ENCODE data around the gene FRMD4A. TPM values are rescaled to one million over a fixed set of nuclear protein-coding genes. Genes with fewer than 3 reads are reported as not detected.
"Not testable (repeated sequence)": the region's sequence is repeated elsewhere in the genome, so short reads cannot be mapped to it uniquely, and the experiment has no call there.

Gene FRMD4A
- total RNA-seq, 1 donor from 2014 or later = 0.32 TPM

- Mint-ChIP-seq H3K27me3 (ENCODE audit: low read depth) (no peaks in the 10 kb centered on the region), H3K27ac (no peak overlapping the region), H3K9me3 (no peaks in the 10 kb centered on the region), H3K4me1 (ENCODE audit: low read depth) (peaks cover 30% of the 10 kb centered on the region), H3K36me3 (ENCODE audit: low read depth) (no peaks in the 10 kb centered on the region), H3K4me3 (ENCODE audit: low read depth) (peak overlapping the region; percentile 6)
- intact Hi-C loops (cut with micrococcal nuclease) = no loop called here
- no peak for DNase-seq (ENCODE audit: low spot score)
Measured at GRCh38 chr10:13794992-13795612, 535.6 kb downstream of the FRMD4A start.

- Mint-ChIP-seq H3K36me3 (ENCODE audit: low read depth) (no peaks in the 10 kb centered on the region), H3K27me3 (ENCODE audit: low read depth) (no peaks in the 10 kb centered on the region), H3K27ac (no peak overlapping the region), H3K9me3 (no peaks in the 10 kb centered on the region), H3K4me1 (ENCODE audit: low read depth) (peaks cover 41% of the 10 kb centered on the region), H3K4me3 (ENCODE audit: low read depth) (no peak overlapping the region)
- intact Hi-C loops (cut with micrococcal nuclease) = no loop called here
- no peak for DNase-seq (ENCODE audit: low spot score)
Measured at GRCh38 chr10:13792006-13792405, 538.7 kb downstream of the FRMD4A start.

GRCh38 chr10:13791483-13791882, 539.2 kb downstream of the FRMD4A start:
- no peak for DNase-seq (ENCODE audit: low spot score)
- Mint-ChIP-seq H3K4me3 (ENCODE audit: low read depth) (no peak overlapping the region), H3K4me1 (ENCODE audit: low read depth) (peaks cover 44% of the 10 kb centered on the region), H3K9me3 (no peaks in the 10 kb centered on the region), H3K27ac (no peak overlapping the region), H3K36me3 (ENCODE audit: low read depth) (no peaks in the 10 kb centered on the region), H3K27me3 (ENCODE audit: low read depth) (no peaks in the 10 kb centered on the region)
- intact Hi-C loops (cut with micrococcal nuclease) = no loop called here

GRCh38 chr10:13790196-13790595, 540.5 kb downstream of the FRMD4A start:
- Mint-ChIP-seq H3K9me3 (no peaks in the 10 kb centered on the region), H3K27ac (no peak overlapping the region), H3K4me3 (ENCODE audit: low read depth) (no peak overlapping the region), H3K4me1 (ENCODE audit: low read depth) (peaks cover 33% of the 10 kb centered on the region), H3K36me3 (ENCODE audit: low read depth) (no peaks in the 10 kb centered on the region), H3K27me3 (ENCODE audit: low read depth) (no peaks in the 10 kb centered on the region)
- intact Hi-C loops (cut with micrococcal nuclease) = no loop called here
- no peak for DNase-seq (ENCODE audit: low spot score)

DNA sequence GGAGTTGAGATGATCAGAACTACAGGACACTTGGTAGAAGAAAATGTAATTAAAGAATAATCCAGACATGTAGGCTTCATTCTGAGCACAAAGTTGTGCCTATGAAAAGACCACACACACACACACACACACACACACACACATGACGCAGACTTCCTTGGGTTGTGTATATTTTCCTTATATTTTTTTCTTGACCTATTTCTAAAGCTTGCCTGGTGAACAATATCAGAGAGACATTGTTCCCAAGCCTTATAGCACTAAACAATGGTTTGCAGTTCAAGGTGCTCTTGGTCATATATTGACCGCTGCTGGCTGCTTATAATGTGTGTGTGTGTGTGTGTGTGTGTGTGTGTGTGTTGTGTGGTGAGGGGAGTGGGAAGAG, 541.3 kb downstream of the FRMD4A start:
- Mint-ChIP-seq H3K27ac (no peak overlapping the region), H3K27me3 (ENCODE audit: low read depth) (no peaks in the 10 kb centered on the region), H3K9me3 (no peaks in the 10 kb centered on the region), H3K4me1 (ENCODE audit: low read depth) (peaks cover 28% of the 10 kb centered on the region), H3K4me3 (ENCODE audit: low read depth) (no peak overlapping the region), H3K36me3 (ENCODE audit: low read depth) (no peaks in the 10 kb centered on the region)
- DNase-seq (ENCODE audit: low spot score) = no peak
- intact Hi-C loops (cut with micrococcal nuclease) = loop anchor here (5.0 kb wide), 1 partner anchor 773 kb away; no protein-coding TSS in a partner anchor

- intact Hi-C loops (cut with micrococcal nuclease) = loop anchor here (5.0 kb wide), 1 partner anchor 773 kb away; no protein-coding TSS in a partner anchor
- Mint-ChIP-seq H3K27ac (peak overlapping the region; percentile 56), H3K36me3 (ENCODE audit: low read depth) (no peaks in the 10 kb centered on the region), H3K9me3 (no peaks in the 10 kb centered on the region), H3K4me1 (ENCODE audit: low read depth) (peaks cover 30% of the 10 kb centered on the region), H3K4me3 (ENCODE audit: low read depth) (no peak overlapping the region), H3K27me3 (ENCODE audit: low read depth) (no peaks in the 10 kb centered on the region)
- DNase-seq (ENCODE audit: low spot score) = no peak
Measured at GRCh38 chr10:13788711-13789447, 541.8 kb downstream of the FRMD4A start.

GRCh38 chr10:13788320-13788600, 542.5 kb downstream of the FRMD4A start:
- intact Hi-C loops (cut with micrococcal nuclease) = loop anchor here (5.0 kb wide), 1 partner anchor 774 kb away; no protein-coding TSS in a partner anchor
- no peak overlapping the region for H3K4me3 Mint-ChIP-seq (ENCODE audit: low read depth)
- H3K27me3 Mint-ChIP-seq (ENCODE audit: low read depth) = no peaks in the 10 kb centered on the region
- H3K27ac Mint-ChIP-seq = peak overlapping the region; percentile 75
- no peaks in the 10 kb centered on the region for H3K9me3 Mint-ChIP-seq
- H3K4me1 Mint-ChIP-seq (ENCODE audit: low read depth) = peaks cover 27% of the 10 kb centered on the region
- no peaks in the 10 kb centered on the region for H3K36me3 Mint-ChIP-seq (ENCODE audit: low read depth)
- DNase-seq (ENCODE audit: low spot score) = no peak

GRCh38 chr10:13787015-13787421, 543.7 kb downstream of the FRMD4A start:
- DNase-seq (ENCODE audit: low spot score) = peak; percentile 73
- H3K4me1 Mint-ChIP-seq (ENCODE audit: low read depth) = peaks cover 22% of the 10 kb centered on the region
- H3K4me3 Mint-ChIP-seq (ENCODE audit: low read depth) = peak overlapping the region; percentile 57
- intact Hi-C loops (cut with micrococcal nuclease) = loop anchor here (1.0 to 5.0 kb wide), 2 partner anchors 398 to 775 kb away; no protein-coding TSS in a partner anchor
- no peaks in the 10 kb centered on the region for H3K27me3 Mint-ChIP-seq (ENCODE audit: low read depth)
- no peaks in the 10 kb centered on the region for H3K9me3 Mint-ChIP-seq
- no peaks in the 10 kb centered on the region for H3K36me3 Mint-ChIP-seq (ENCODE audit: low read depth)
- peak overlapping the region; percentile 88 for H3K27ac Mint-ChIP-seq

- no peak for DNase-seq (ENCODE audit: low spot score)
- no peaks in the 10 kb centered on the region for H3K36me3 Mint-ChIP-seq (ENCODE audit: low read depth)
- no peaks in the 10 kb centered on the region for H3K9me3 Mint-ChIP-seq
- H3K27me3 Mint-ChIP-seq (ENCODE audit: low read depth) = peaks cover 6% of the 10 kb centered on the region
- H3K27ac Mint-ChIP-seq = no peak overlapping the region
- intact Hi-C loops (cut with micrococcal nuclease) = no loop called here
- H3K4me1 Mint-ChIP-seq (ENCODE audit: low read depth) = peaks cover 20% of the 10 kb centered on the region
- H3K4me3 Mint-ChIP-seq (ENCODE audit: low read depth) = no peak overlapping the region
Measured at GRCh38 chr10:13784067-13784466, 546.7 kb downstream of the FRMD4A start.

- DNase-seq (ENCODE audit: low spot score) = no peak
- Mint-ChIP-seq H3K9me3 (no peaks in the 10 kb centered on the region), H3K4me1 (ENCODE audit: low read depth) (peaks cover 2% of the 10 kb centered on the region), H3K27me3 (ENCODE audit: low read depth) (peaks cover 12% of the 10 kb centered on the region), H3K4me3 (ENCODE audit: low read depth) (no peak overlapping the region), H3K27ac (no peak overlapping the region), H3K36me3 (ENCODE audit: low read depth) (no peaks in the 10 kb centered on the region)
- intact Hi-C loops (cut with micrococcal nuclease) = loop anchor here (2.0 kb wide), 1 partner anchor 193 kb away; the partner anchor contains the start of gene PRPF18
Measured at GRCh38 chr10:13779748-13780147, 551.0 kb downstream of the FRMD4A start.

DNA sequence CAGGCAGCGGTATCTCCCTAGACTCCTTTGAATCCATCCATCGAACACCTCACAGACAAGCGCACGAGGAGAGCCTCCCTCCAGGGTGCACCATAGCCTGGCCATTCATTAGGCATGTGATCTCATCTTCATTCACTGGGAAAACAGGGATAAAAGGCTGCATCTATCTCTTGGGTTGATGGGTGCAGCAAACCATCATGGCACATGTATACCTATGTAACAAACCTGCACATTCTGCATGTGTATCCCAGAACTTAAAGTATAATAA, 552.1 kb downstream of the FRMD4A start:
- H3K36me3 Mint-ChIP-seq (ENCODE audit: low read depth); H3K4me3 Mint-ChIP-seq (ENCODE audit: low read depth); H3K9me3 Mint-ChIP-seq; H3K27ac Mint-ChIP-seq; H3K4me1 Mint-ChIP-seq (ENCODE audit: low read depth); DNase-seq (ENCODE audit: low spot score): not testable (repeated sequence)
- H3K27me3 Mint-ChIP-seq (ENCODE audit: low read depth) = peaks cover 17% of the 10 kb centered on the region
- intact Hi-C loops (cut with micrococcal nuclease) = loop anchor here (1.0 to 2.0 kb wide), 3 partner anchors 118 to 406 kb away; partner anchors contain the start of gene PRPF18

DNA sequence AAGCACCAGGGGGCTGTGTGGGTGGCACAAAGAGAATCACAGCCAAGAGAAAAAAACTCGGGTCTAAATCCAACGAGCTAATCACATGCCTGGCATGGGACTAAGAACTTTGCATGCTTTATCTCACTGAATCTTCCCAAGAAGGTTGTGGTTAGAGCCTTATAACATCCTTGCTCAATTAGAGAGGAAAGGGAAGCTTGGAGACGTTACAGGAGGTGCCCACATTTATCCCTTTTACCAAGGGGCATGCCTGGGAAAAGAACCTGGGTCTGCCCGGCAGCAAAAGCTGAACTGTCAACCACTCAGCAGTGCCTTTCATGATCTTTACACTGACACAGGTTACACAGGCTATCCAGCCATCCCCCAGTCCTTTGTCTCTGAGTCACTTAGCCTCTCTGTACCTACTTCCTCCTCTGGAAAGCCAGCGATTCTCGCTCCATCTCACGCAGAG, 553.8 kb downstream of the FRMD4A start:
- Mint-ChIP-seq H3K9me3 (no peaks in the 10 kb centered on the region), H3K27ac (no peak overlapping the region), H3K4me3 (ENCODE audit: low read depth) (no peak overlapping the region), H3K36me3 (ENCODE audit: low read depth) (no peaks in the 10 kb centered on the region), H3K27me3 (ENCODE audit: low read depth) (peaks cover 18% of the 10 kb centered on the region), H3K4me1 (ENCODE audit: low read depth) (no peaks in the 10 kb centered on the region)
- intact Hi-C loops (cut with micrococcal nuclease) = no loop called here
- DNase-seq (ENCODE audit: low spot score) = no peak
